Measurements from ENCODE around the gene PSMD11.

PSMD11 gene

DNA sequence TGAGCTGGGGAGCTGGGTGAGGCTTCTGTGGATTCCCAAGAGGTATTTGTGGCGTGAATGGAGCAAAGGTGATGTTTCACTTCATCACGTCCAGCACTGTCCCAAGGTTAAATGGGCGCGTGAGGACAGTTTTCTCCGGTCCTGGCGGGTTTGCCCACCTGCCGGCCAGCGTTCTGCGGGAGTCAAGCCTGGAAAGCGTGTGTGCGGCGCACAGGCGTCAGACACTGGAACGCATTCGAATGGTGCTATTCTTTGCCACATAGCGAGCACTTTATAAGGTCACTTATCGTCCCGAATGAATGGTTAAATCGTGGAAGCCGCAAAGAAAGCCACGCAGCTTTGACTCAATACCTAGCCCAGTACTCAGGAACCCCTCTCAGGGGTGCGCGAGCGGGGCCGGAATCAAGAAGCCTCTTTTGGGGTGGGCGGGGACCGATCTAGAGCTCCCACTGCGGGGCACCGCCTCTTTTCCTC, 446 bp upstream of the PSMD11 start:
- DNase-seq (no peak), ATAC-seq (ENCODE audit: insufficient read depth, low read depth) (no peak)
- H3K4me1 ChIP-seq (ENCODE audit: insufficient read depth, low read length), result peaks cover 32% of the 10 kb centered on the region
- H3K79me2 ChIP-seq (ENCODE audit: insufficient read depth, low read length), result peaks cover 48% of the 10 kb centered on the region
- TF ChIP-seq, protein P1, sequence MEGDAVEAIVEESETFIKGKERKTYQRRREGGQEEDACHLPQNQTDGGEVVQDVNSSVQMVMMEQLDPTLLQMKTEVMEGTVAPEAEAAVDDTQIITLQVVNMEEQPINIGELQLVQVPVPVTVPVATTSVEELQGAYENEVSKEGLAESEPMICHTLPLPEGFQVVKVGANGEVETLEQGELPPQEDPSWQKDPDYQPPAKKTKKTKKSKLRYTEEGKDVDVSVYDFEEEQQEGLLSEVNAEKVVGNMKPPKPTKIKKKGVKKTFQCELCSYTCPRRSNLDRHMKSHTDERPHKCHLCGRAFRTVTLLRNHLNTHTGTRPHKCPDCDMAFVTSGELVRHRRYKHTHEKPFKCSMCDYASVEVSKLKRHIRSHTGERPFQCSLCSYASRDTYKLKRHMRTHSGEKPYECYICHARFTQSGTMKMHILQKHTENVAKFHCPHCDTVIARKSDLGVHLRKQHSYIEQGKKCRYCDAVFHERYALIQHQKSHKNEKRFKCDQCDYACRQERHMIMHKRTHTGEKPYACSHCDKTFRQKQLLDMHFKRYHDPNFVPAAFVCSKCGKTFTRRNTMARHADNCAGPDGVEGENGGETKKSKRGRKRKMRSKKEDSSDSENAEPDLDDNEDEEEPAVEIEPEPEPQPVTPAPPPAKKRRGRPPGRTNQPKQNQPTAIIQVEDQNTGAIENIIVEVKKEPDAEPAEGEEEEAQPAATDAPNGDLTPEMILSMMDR (IDR thresholded peaks at IDR 0.05; ENCODE audit: borderline replicate concordance, extremely low read depth, low read length, poor library complexity, severe bottlenecking), result peak; percentile 91
- no peak for TF ChIP-seq EZH2 (IDR thresholded peaks at IDR 0.05; ENCODE audit: borderline replicate concordance, low read depth, low read length, severe bottlenecking)
- H3K27ac ChIP-seq (ENCODE audit: low read length), result no peak overlapping the region
- no peaks in the 10 kb centered on the region for H3K9me3 ChIP-seq (ENCODE audit: insufficient read depth, low read length, severe bottlenecking)
- peaks cover 36% of the 10 kb centered on the region for H3K36me3 ChIP-seq (ENCODE audit: insufficient read depth, low read length)
- peak overlapping the region; percentile 36; the same call in 1 of the 2 replicates for H3K9ac ChIP-seq (ENCODE audit: low read depth, low read length)
- H2AFZ ChIP-seq (ENCODE audit: low read depth, low read length), result peak overlapping the region; percentile 82
- H3K27me3 ChIP-seq (ENCODE audit: insufficient read depth, low read length, poor library complexity), result peaks cover 3% of the 10 kb centered on the region
- H3K4me3 ChIP-seq (ENCODE audit: low read depth in 1 of 2, low read length in 2 of 2), result peak overlapping the region in 1 of 2 experiments; percentile 56; a peak in 2 of 4 replicates
- H4K20me1 ChIP-seq (ENCODE audit: insufficient read depth, low read length), result peaks cover 23% of the 10 kb centered on the region; the same call in 1 of the 2 replicates
- H3K4me2 ChIP-seq (ENCODE audit: insufficient read depth, low read length), result peak overlapping the region; percentile 75

DNA sequence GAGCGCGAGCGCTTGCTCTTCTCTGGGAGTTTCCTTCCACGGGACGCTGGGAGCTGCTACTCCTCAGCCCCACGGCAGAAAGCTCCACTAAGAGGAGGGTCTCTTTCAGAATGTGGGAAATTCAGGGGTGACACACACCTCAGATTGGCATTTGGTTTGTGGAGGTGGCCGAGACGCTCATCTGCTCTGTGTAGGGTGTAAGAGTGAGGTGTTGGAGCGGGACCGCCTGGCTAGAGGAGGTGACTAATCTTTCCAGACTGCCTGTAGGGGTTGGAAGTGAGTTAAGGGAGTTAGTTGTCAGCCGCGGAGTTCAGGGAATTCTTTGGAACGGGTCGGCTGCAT, 735 bp downstream of the PSMD11 start:
- DNase-seq, result peak; percentile 36
- Histone ChIP-seq H3K79me2 (ENCODE audit: insufficient read depth, low read length) (peaks cover 60% of the 10 kb centered on the region), H3K4me3 (ENCODE audit: low read depth in 1 of 2, low read length in 2 of 2) (peak overlapping the region; percentile 40 to 70; a peak in 3 of 4 replicates)

DNA sequence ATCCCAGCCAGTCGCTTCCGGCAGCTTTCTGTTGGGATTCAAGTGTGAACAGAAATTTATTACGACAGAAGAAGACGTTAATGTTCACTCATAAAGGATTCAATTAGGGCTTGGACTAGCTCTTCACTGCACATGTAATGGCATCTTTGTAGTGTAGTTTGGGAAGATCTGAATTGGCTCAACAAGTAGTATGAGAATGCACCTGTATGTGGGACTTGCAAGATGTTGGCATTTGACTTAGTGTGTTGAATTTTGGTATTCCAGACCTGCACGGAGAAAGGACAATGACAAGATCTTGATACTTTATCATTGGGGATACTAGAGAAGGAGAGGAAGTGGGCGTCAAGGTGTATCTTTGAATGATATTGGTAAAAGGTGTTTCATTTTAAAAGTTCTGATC, 1.2 kb downstream of the PSMD11 start:
- TF ChIP-seq, protein P1 (IDR thresholded peaks at IDR 0.05; ENCODE audit: borderline replicate concordance, extremely low read depth, low read length, poor library complexity, severe bottlenecking), result no peak
- TF ChIP-seq EZH2 (IDR thresholded peaks at IDR 0.05; ENCODE audit: borderline replicate concordance, low read depth, low read length, severe bottlenecking), result no peak
- peak overlapping the region; percentile 40 to 70; a peak in 3 of 4 replicates for H3K4me3 ChIP-seq (ENCODE audit: low read depth in 1 of 2, low read length in 2 of 2)
- H3K27me3 ChIP-seq (ENCODE audit: insufficient read depth, low read length, poor library complexity), result peaks cover 3% of the 10 kb centered on the region
- peaks cover 32% of the 10 kb centered on the region for H3K4me1 ChIP-seq (ENCODE audit: insufficient read depth, low read length)
- no peak for ATAC-seq (ENCODE audit: insufficient read depth, low read depth)
- peak overlapping the region; percentile 92 for H3K4me2 ChIP-seq (ENCODE audit: insufficient read depth, low read length)
- H3K27ac ChIP-seq (ENCODE audit: low read length), result peak overlapping the region; percentile 60
- H3K79me2 ChIP-seq (ENCODE audit: insufficient read depth, low read length), result peaks cover 63% of the 10 kb centered on the region
- no peak overlapping the region for H2AFZ ChIP-seq (ENCODE audit: low read depth, low read length)
- H3K36me3 ChIP-seq (ENCODE audit: insufficient read depth, low read length), result peaks cover 51% of the 10 kb centered on the region
- peak overlapping the region; percentile 84 for H3K9ac ChIP-seq (ENCODE audit: low read depth, low read length)
- DNase-seq, result no peak
- peaks cover 23% of the 10 kb centered on the region; the same call in 1 of the 2 replicates for H4K20me1 ChIP-seq (ENCODE audit: insufficient read depth, low read length)
- H3K9me3 ChIP-seq (ENCODE audit: insufficient read depth, low read length, severe bottlenecking), result no peaks in the 10 kb centered on the region

More for the DNA sequence above, 735 bp downstream of the PSMD11 start:
- Histone ChIP-seq H3K4me1 (ENCODE audit: insufficient read depth, low read length) (peaks cover 32% of the 10 kb centered on the region), H2AFZ (ENCODE audit: low read depth, low read length) (peak overlapping the region; percentile 79), H3K27me3 (ENCODE audit: insufficient read depth, low read length, poor library complexity) (peaks cover 3% of the 10 kb centered on the region), H3K4me2 (ENCODE audit: insufficient read depth, low read length) (peak overlapping the region; percentile 92), H3K36me3 (ENCODE audit: insufficient read depth, low read length) (peaks cover 48% of the 10 kb centered on the region), H3K9ac (ENCODE audit: low read depth, low read length) (peak overlapping the region; percentile 84), H3K27ac (ENCODE audit: low read length) (peak overlapping the region; percentile 60), H3K9me3 (ENCODE audit: insufficient read depth, low read length, severe bottlenecking) (no peaks in the 10 kb centered on the region), H4K20me1 (ENCODE audit: insufficient read depth, low read length) (peaks cover 23% of the 10 kb centered on the region; the same call in 1 of the 2 replicates)
- no peak for TF ChIP-seq EZH2 (IDR thresholded peaks at IDR 0.05; ENCODE audit: borderline replicate concordance, low read depth, low read length, severe bottlenecking)
- TF ChIP-seq, protein P1 (IDR thresholded peaks at IDR 0.05; ENCODE audit: borderline replicate concordance, extremely low read depth, low read length, poor library complexity, severe bottlenecking), result no peak
- ATAC-seq (ENCODE audit: insufficient read depth, low read depth), result peak; percentile 12; the same call in 2 of the 3 replicates
